DMS 273 treated with DMSO at 0.1 percent for 48 hours (cell line): Measurements from ENCODE around the gene INSC.

Source experiments
- DNase-seq: peaks from one replicate; lab custom pipeline; 2025; lab: John Stamatoyannopoulos, UW

Gene INSC

GRCh38 chr11:15189189-15189588 is 74.5 kb downstream of the INSC start:
- DNase-seq, result no peak

GRCh38 chr11:15189641-15190365 is 75.1 kb downstream of the INSC start:
- DNase-seq, result no peak

GRCh38 chr11:15190611-15191010 is 75.9 kb downstream of the INSC start:
- DNase-seq, result no peak

- no peak for DNase-seq
These were observed 77.4 kb downstream of the INSC start for GRCh38 chr11:15192005-15192556.

GRCh38 chr11:15194671-15195415 is 80.1 kb downstream of the INSC start:
- DNase-seq, result no peak

GRCh38 chr11:15195454-15196200 is 80.9 kb downstream of the INSC start:
- no peak for DNase-seq

GRCh38 chr11:15196704-15197103 is 82.0 kb downstream of the INSC start:
- DNase-seq, result no peak

GRCh38 chr11:15197696-15198095 is 83.0 kb downstream of the INSC start:
- no peak for DNase-seq

GRCh38 chr11:15198284-15198683 is 83.6 kb downstream of the INSC start:
- no peak for DNase-seq

- no peak for DNase-seq
These were observed 85.0 kb downstream of the INSC start for GRCh38 chr11:15199693-15200092.

GRCh38 chr11:15200696-15201095 is 86.0 kb downstream of the INSC start:
- no peak for DNase-seq

GRCh38 chr11:15201586-15201985 is 86.9 kb downstream of the INSC start:
- no peak for DNase-seq

- no peak for DNase-seq
These were observed 87.9 kb downstream of the INSC start for GRCh38 chr11:15202626-15203025.

GRCh38 chr11:15204711-15205110 is 90.0 kb downstream of the INSC start:
- no peak for DNase-seq

GRCh38 chr11:15206791-15207190 is 92.1 kb downstream of the INSC start:
- DNase-seq, result no peak

GRCh38 chr11:15208378-15209222 is 93.9 kb downstream of the INSC start:
- no peak for DNase-seq

- DNase-seq, result no peak
These were observed 98.2 kb downstream of the INSC start for GRCh38 chr11:15212876-15213275.

- no peak for DNase-seq
These were observed 98.9 kb downstream of the INSC start for GRCh38 chr11:15213471-15214231.

- DNase-seq, result no peak
These were observed 100.3 kb downstream of the INSC start for GRCh38 chr11:15215005-15215404.

GRCh38 chr11:15216678-15217077 is 102.0 kb downstream of the INSC start:
- DNase-seq, result no peak

GRCh38 chr11:15217416-15217815 is 102.7 kb downstream of the INSC start:
- DNase-seq, result no peak
